ENCODE measurements around the gene LGALS3BP.

DNA sequence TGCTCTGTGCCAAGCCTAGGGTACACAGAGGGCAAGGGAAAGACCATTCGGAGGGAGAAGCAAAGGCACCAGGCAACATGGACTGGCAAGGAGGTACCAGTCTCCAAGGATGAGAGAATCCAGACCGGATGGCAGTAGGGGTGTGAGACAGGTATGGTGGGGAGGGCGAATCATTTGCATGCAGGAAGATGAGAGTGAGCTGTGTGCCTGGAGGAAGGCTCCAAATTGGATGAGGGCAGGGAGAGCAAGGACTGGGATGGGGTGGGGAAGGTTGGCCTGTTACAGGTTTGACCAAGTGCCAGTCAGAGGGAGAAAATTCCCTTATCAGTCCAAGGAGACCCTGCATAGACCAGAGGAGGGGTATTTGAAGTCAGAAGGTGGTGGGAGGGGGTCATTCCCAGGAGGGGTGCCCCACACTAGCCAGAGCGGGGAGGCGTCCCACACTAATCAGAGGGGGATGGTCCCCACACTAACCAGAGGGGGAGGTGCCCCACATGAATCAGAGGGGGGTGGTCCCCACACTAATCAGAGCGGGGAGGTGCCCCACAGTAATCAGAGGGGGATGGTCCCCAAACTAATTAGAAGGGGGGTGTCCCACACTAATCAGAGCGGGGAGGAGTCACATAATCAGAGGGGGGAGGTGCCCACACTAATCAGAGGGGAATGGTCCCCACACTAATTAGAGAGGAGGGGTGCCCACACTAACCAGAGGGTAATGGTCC is 29.1 kb upstream of the LGALS3BP start:
- TF ChIP-seq, protein P1, sequence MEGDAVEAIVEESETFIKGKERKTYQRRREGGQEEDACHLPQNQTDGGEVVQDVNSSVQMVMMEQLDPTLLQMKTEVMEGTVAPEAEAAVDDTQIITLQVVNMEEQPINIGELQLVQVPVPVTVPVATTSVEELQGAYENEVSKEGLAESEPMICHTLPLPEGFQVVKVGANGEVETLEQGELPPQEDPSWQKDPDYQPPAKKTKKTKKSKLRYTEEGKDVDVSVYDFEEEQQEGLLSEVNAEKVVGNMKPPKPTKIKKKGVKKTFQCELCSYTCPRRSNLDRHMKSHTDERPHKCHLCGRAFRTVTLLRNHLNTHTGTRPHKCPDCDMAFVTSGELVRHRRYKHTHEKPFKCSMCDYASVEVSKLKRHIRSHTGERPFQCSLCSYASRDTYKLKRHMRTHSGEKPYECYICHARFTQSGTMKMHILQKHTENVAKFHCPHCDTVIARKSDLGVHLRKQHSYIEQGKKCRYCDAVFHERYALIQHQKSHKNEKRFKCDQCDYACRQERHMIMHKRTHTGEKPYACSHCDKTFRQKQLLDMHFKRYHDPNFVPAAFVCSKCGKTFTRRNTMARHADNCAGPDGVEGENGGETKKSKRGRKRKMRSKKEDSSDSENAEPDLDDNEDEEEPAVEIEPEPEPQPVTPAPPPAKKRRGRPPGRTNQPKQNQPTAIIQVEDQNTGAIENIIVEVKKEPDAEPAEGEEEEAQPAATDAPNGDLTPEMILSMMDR (conservative IDR thresholded peaks at IDR 0.05 in 1 of 2, IDR thresholded peaks at IDR 0.05 in 1 of 2; ENCODE audit: extremely low read depth in 1 of 2, insufficient read depth in 1 of 2, low read depth in 1 of 2, low read length in 2 of 2): no peak
- no peak for TF ChIP-seq EZH2 (IDR thresholded peaks at IDR 0.05; ENCODE audit: borderline replicate concordance, low read length)
